ENCODE results near the gene TSPAN1.

The TSPAN1 gene

GRCh38 chr1:46148318-46148717, 26.6 kb upstream of the TSPAN1 start:
- no peak for TF ChIP-seq FOXP2 (optimal IDR thresholded peaks at IDR 0.05; ENCODE audit: borderline replicate concordance, extremely low read depth, extremely low read length, insufficient read depth)
- TF ChIP-seq SIN3A (IDR thresholded peaks at IDR 0.05; ENCODE audit: borderline replicate concordance, insufficient read depth, low read length), result no peak
- TF ChIP-seq REST (IDR thresholded peaks at IDR 0.05; ENCODE audit: insufficient read depth in 1 of 2, low read depth in 2 of 2, low read length in 2 of 2), result no peak
- TF ChIP-seq TAF1 (IDR thresholded peaks at IDR 0.05; ENCODE audit: borderline replicate concordance, insufficient read depth, low read length), result no peak
- no peak for TF ChIP-seq POLR2AphosphoS5 (IDR thresholded peaks at IDR 0.05; ENCODE audit: low read depth, low read length)

GRCh38 chr1:46150085-46150484, 24.8 kb upstream of the TSPAN1 start:
- TF ChIP-seq SIN3A (IDR thresholded peaks at IDR 0.05; ENCODE audit: borderline replicate concordance, insufficient read depth, low read length) (no peak), REST (IDR thresholded peaks at IDR 0.05; ENCODE audit: insufficient read depth in 1 of 2, low read depth in 2 of 2, low read length in 2 of 2) (no peak), POLR2AphosphoS5 (IDR thresholded peaks at IDR 0.05; ENCODE audit: low read depth, low read length) (no peak), FOXP2 (optimal IDR thresholded peaks at IDR 0.05; ENCODE audit: borderline replicate concordance, extremely low read depth, extremely low read length, insufficient read depth) (no peak), TAF1 (IDR thresholded peaks at IDR 0.05; ENCODE audit: borderline replicate concordance, insufficient read depth, low read length) (no peak)

- TF ChIP-seq FOXP2 (optimal IDR thresholded peaks at IDR 0.05; ENCODE audit: borderline replicate concordance, extremely low read depth, extremely low read length, insufficient read depth) (no peak), REST (IDR thresholded peaks at IDR 0.05; ENCODE audit: insufficient read depth in 1 of 2, low read depth in 2 of 2, low read length in 2 of 2) (no peak), SIN3A (IDR thresholded peaks at IDR 0.05; ENCODE audit: borderline replicate concordance, insufficient read depth, low read length) (no peak), TAF1 (IDR thresholded peaks at IDR 0.05; ENCODE audit: borderline replicate concordance, insufficient read depth, low read length) (no peak), POLR2AphosphoS5 (IDR thresholded peaks at IDR 0.05; ENCODE audit: low read depth, low read length) (no peak)
These were observed 22.9 kb upstream of the TSPAN1 start for GRCh38 chr1:46152016-46152415.

- TF ChIP-seq SIN3A (IDR thresholded peaks at IDR 0.05; ENCODE audit: borderline replicate concordance, insufficient read depth, low read length) (no peak), POLR2AphosphoS5 (IDR thresholded peaks at IDR 0.05; ENCODE audit: low read depth, low read length) (no peak), FOXP2 (optimal IDR thresholded peaks at IDR 0.05; ENCODE audit: borderline replicate concordance, extremely low read depth, extremely low read length, insufficient read depth) (no peak), TAF1 (IDR thresholded peaks at IDR 0.05; ENCODE audit: borderline replicate concordance, insufficient read depth, low read length) (no peak)
These were observed 21.7 kb upstream of the TSPAN1 start for GRCh38 chr1:46153228-46153627.

- TF ChIP-seq TAF1 (IDR thresholded peaks at IDR 0.05; ENCODE audit: borderline replicate concordance, insufficient read depth, low read length), result no peak
- no peak for TF ChIP-seq REST (IDR thresholded peaks at IDR 0.05; ENCODE audit: insufficient read depth in 1 of 2, low read depth in 2 of 2, low read length in 2 of 2)
- TF ChIP-seq FOXP2 (optimal IDR thresholded peaks at IDR 0.05; ENCODE audit: borderline replicate concordance, extremely low read depth, extremely low read length, insufficient read depth), result no peak
- no peak for TF ChIP-seq SIN3A (IDR thresholded peaks at IDR 0.05; ENCODE audit: borderline replicate concordance, insufficient read depth, low read length)
- no peak for TF ChIP-seq POLR2AphosphoS5 (IDR thresholded peaks at IDR 0.05; ENCODE audit: low read depth, low read length)
These were observed 21.2 kb upstream of the TSPAN1 start for GRCh38 chr1:46153732-46154131.
